ENCODE measurements around the gene TEX48.

- TF ChIP-seq CTCF (IDR thresholded peaks at IDR 0.05): no peak
- no peak for TF ChIP-seq POLR2A (IDR thresholded peaks at IDR 0.05)
Measured at GRCh38 chr9:114719290-114719689, 37.3 kb upstream of the TEX48 start.
